Measurements from ENCODE around the gene IL1RAPL1.

DNA sequence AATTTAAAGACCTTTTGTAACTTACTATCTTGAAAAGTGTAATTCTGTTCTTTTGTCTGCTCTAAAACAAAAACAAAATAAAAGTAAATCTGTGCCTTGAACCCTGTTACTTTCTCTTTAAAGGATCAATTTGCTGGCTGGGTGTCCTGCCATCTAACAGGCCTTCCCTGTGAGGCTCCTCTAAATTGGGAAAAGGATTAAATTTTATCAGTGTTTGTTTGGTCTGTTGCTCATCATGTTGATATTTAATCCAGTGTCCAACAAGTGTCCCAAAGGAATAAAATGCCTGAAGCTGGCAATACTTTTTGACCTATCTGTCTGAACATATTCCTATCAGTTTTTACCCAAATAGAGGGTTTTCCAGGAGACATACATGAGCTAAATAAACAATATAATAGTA, 688.7 kb downstream of the IL1RAPL1 start:
- TF ChIP-seq, protein P1, sequence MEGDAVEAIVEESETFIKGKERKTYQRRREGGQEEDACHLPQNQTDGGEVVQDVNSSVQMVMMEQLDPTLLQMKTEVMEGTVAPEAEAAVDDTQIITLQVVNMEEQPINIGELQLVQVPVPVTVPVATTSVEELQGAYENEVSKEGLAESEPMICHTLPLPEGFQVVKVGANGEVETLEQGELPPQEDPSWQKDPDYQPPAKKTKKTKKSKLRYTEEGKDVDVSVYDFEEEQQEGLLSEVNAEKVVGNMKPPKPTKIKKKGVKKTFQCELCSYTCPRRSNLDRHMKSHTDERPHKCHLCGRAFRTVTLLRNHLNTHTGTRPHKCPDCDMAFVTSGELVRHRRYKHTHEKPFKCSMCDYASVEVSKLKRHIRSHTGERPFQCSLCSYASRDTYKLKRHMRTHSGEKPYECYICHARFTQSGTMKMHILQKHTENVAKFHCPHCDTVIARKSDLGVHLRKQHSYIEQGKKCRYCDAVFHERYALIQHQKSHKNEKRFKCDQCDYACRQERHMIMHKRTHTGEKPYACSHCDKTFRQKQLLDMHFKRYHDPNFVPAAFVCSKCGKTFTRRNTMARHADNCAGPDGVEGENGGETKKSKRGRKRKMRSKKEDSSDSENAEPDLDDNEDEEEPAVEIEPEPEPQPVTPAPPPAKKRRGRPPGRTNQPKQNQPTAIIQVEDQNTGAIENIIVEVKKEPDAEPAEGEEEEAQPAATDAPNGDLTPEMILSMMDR (conservative IDR thresholded peaks at IDR 0.05; ENCODE audit: low read length): no peak
- no peak for TF ChIP-seq EZH2phosphoT487 (IDR thresholded peaks at IDR 0.05; ENCODE audit: borderline replicate concordance)
